GM10248 (cell line): ENCODE data around the gene ADAMTS4.

ENCODE experiments used
- CTCF ChIA-PET: fragments of 300-600 bp; sonication (Branson Sonifier 250); formaldehyde crosslinking; extraction: SDS; loops from one replicate; lab custom pipeline; 2021; ENCODE audit warnings: antibody characterized with exemption; lab: Yijun Ruan, JAX
- POLR2A ChIA-PET: fragments of 350-650 bp; sonication (Branson Sonifier 250); formaldehyde crosslinking; extraction: SDS; loops from one replicate; lab custom pipeline; 2020; ENCODE audit warnings: antibody characterized with exemption; lab: Yijun Ruan, JAX
- DNase-seq: peaks from one replicate; pipeline ENCODE4 v3.0.0; 2012; ENCODE audit errors: extremely low spot score
- CTCF ChIP-seq: IDR thresholded peaks from 2 replicates; pipeline ENCODE4 v1.5.1; 2012; ENCODE audit warnings: mild to moderate bottlenecking, low read depth; ENCODE audit errors: extremely low read depth, missing control alignments, control extremely low read depth

The ADAMTS4 gene

GRCh38 chr1:161177112-161177935, 21.5 kb downstream of the ADAMTS4 start, which contains the start of gene B4GALT3:
Gene B4GALT3 (minus strand): TSS chr1:161177507. CDS start chr1:161176060, 1,447 bp downstream.
- TF ChIP-seq CTCF, result peak; percentile 7
- POLR2A ChIA-PET, result interaction anchor here (0.6 to 1.0 kb wide), 2 partner anchors 11 to 105 kb away, joined by 4 read pairs; partner anchors contain the start of gene PPOX
- DNase-seq, result peak; percentile 97
- CTCF ChIA-PET, result interaction anchor here (1.4 to 2.5 kb wide), 3 partner anchors 11 to 205 kb away, joined by 4 to 22 read pairs (median 7); partner anchors contain the start of gene PPOX

GRCh38 chr1:161176468-161177111, 22.3 kb downstream of the ADAMTS4 start:
- DNase-seq, result no peak
- TF ChIP-seq CTCF, result no peak
- POLR2A ChIA-PET, result interaction anchor here (0.6 to 1.0 kb wide), 3 partner anchors 11 to 224 kb away, joined by 4 to 7 read pairs (median 4); partner anchors contain the start of gene PPOX

GRCh38 chr1:161175771-161176453, 22.9 kb downstream of the ADAMTS4 start:
- DNase-seq, result no peak
- ChIA-PET POLR2A (interaction anchor here (0.5 to 1.0 kb wide), 3 partner anchors 10 to 225 kb away, joined by 4 to 7 read pairs (median 4); partner anchors contain the start of gene PPOX), CTCF (interaction anchor here (1.4 to 2.5 kb wide), 3 partner anchors 9 to 206 kb away, joined by 4 to 22 read pairs (median 7); partner anchors contain the start of gene PPOX)
- no peak for TF ChIP-seq CTCF

More at GRCh38 chr1:161176468-161177111, 22.3 kb downstream of the ADAMTS4 start:
- CTCF ChIA-PET, result interaction anchor here (1.4 to 2.5 kb wide), 3 partner anchors 10 to 206 kb away, joined by 4 to 22 read pairs (median 7); partner anchors contain the start of gene PPOX

GRCh38 chr1:161174911-161175310, 23.9 kb downstream of the ADAMTS4 start:
- CTCF ChIA-PET, result no interaction called here
- no peak for TF ChIP-seq CTCF
- no peak for DNase-seq
- POLR2A ChIA-PET, result no interaction called here

GRCh38 chr1:161173711-161174110, 25.1 kb downstream of the ADAMTS4 start:
- DNase-seq, result no peak
- CTCF ChIA-PET, result no interaction called here
- no peak for TF ChIP-seq CTCF
- POLR2A ChIA-PET, result no interaction called here
